Tibial artery (tissue), 4 donors: Measurements from ENCODE around the gene RETREG1.
"Not testable (repeated sequence)": the region's sequence is repeated elsewhere in the genome, so short reads cannot be mapped to it uniquely, and the experiment has no call there.

ENCODE experiments used
- DNase-seq, 2 donors: peaks; one replicate each; pipeline ENCODE4 v3.0.0-alpha.2; 2019
- H3K27ac ChIP-seq, 2 donors: fragments of 200-600 bp; sonication (generic) in 1 of 2; 1 replicate in 1 of 2; 2 replicates in 1 of 2; pipeline ENCODE4 v1.5.1; 2018 to 2019; ENCODE audit warnings: mild to moderate bottlenecking in 1 of 2
- H3K27me3 ChIP-seq, 2 donors: fragments of 200-600 bp; sonication (generic) in 1 of 2; one replicate each; pipeline versions ENCODE4 v1.5.1 to v1.6.0; 2016 to 2019
- H3K36me3 ChIP-seq, 3 donors: fragments of 200-600 bp; sonication (generic) in 2 of 3; one replicate each; pipeline ENCODE4 v1.5.1; 2016 to 2019; ENCODE audit warnings: mild to moderate bottlenecking in 2 of 3
- H3K4me1 ChIP-seq, 4 donors: fragments of 200-600 bp; sonication (generic) in 2 of 4; 1 replicate in 3 of 4; 2 replicates in 1 of 4; pipeline ENCODE4 v1.5.1; 2016 to 2019
- H3K4me3 ChIP-seq, 2 donors: fragments of 200-600 bp; sonication (generic) in 1 of 2; 1 replicate in 1 of 2; 2 replicates in 1 of 2; pipeline ENCODE4 v1.5.1; 2018 to 2019; ENCODE audit warnings: mild to moderate bottlenecking in 2 of 2
- H3K9me3 ChIP-seq, 3 donors: fragments of 200-600 bp; sonication (generic) in 1 of 3; one replicate each; pipeline ENCODE4 v1.5.1; 2016 to 2019
- CTCF ChIP-seq, 2 experiments: fragments of 200-600 bp in 1 of 2; fragments of 450-650 bp in 1 of 2; IDR thresholded peaks; one replicate each; pipeline ENCODE4 v1.5.1; 2017 to 2019; ENCODE audit warnings: antibody characterized with exemption in 2 of 2, mild to moderate bottlenecking in 1 of 2, moderate library complexity in 1 of 2
- intact Hi-C: fragments of 100-400 bp; cut with DNase I; formaldehyde crosslinking; loops from one replicate; pipeline ENCODE4 v1.15.0; 2023; ENCODE audit warnings: low total_unique reads

Gene RETREG1

GRCh38 chr5:16612007-16612406 is 4.8 kb downstream of the RETREG1 start:
- no peak overlapping the region for H3K27ac ChIP-seq
- H3K4me1 ChIP-seq = peaks cover 4 to 14% (median 8%) of the 10 kb centered on the region in 4 donors
- no peak for TF ChIP-seq CTCF (IDR thresholded peaks at IDR 0.05)

GRCh38 chr5:16610896-16611295 is 5.9 kb downstream of the RETREG1 start:
- H3K9me3 ChIP-seq, H3K4me1 ChIP-seq, intact Hi-C loops, H3K4me3 ChIP-seq, H3K27me3 ChIP-seq, DNase-seq, H3K36me3 ChIP-seq, H3K27ac ChIP-seq: not testable (repeated sequence)

More at GRCh38 chr5:16612007-16612406, 4.8 kb downstream of the RETREG1 start:
- Histone ChIP-seq H3K9me3 (no peaks in the 10 kb centered on the region), H3K36me3 (no peaks in the 10 kb centered on the region), H3K4me3 (no peak overlapping the region), H3K27me3 (peaks cover 0 to 2% of the 10 kb centered on the region in 2 donors)
- DNase-seq = no peak
- intact Hi-C loops = no loop called here

- Histone ChIP-seq H3K4me3 (no peak overlapping the region), H3K27me3 (peaks cover 0 to under 1% of the 10 kb centered on the region in 2 donors), H3K27ac (no peak overlapping the region), H3K36me3 (no peaks in the 10 kb centered on the region), H3K4me1 (no peaks in the 10 kb centered on the region), H3K9me3 (no peaks in the 10 kb centered on the region)
- intact Hi-C loops = no loop called here
- no peak for DNase-seq
- TF ChIP-seq CTCF (IDR thresholded peaks at IDR 0.05) = no peak
Observed at GRCh38 chr5:16609412-16609811, 7.4 kb downstream of the RETREG1 start.

- no peak for TF ChIP-seq CTCF (IDR thresholded peaks at IDR 0.05)
- no peak for DNase-seq
- intact Hi-C loops = no loop called here
Observed at GRCh38 chr5:16606628-16607027, 10.2 kb downstream of the RETREG1 start.

GRCh38 chr5:16603701-16604100 is 13.1 kb downstream of the RETREG1 start:
- Histone ChIP-seq H3K4me3 (no peak overlapping the region), H3K27ac (no peak overlapping the region), H3K36me3 (no peaks in the 10 kb centered on the region), H3K4me1 (no peaks in the 10 kb centered on the region), H3K27me3 (no peaks in the 10 kb centered on the region), H3K9me3 (no peaks in the 10 kb centered on the region)
- intact Hi-C loops = no loop called here
- no peak for DNase-seq
- no peak for TF ChIP-seq CTCF (IDR thresholded peaks at IDR 0.05)

More at GRCh38 chr5:16606628-16607027, 10.2 kb downstream of the RETREG1 start:
- Histone ChIP-seq H3K9me3 (no peaks in the 10 kb centered on the region), H3K27ac (no peak overlapping the region), H3K4me3 (no peak overlapping the region), H3K27me3 (no peaks in the 10 kb centered on the region), H3K36me3 (no peaks in the 10 kb centered on the region), H3K4me1 (no peaks in the 10 kb centered on the region)

- no peak for TF ChIP-seq CTCF (IDR thresholded peaks at IDR 0.05)
- no peak overlapping the region for H3K27ac ChIP-seq
- no peaks in the 10 kb centered on the region for H3K9me3 ChIP-seq
- DNase-seq = no peak
- no peak overlapping the region for H3K4me3 ChIP-seq
- no peaks in the 10 kb centered on the region for H3K4me1 ChIP-seq
- H3K27me3 ChIP-seq = no peaks in the 10 kb centered on the region
- no peaks in the 10 kb centered on the region for H3K36me3 ChIP-seq
- intact Hi-C loops = no loop called here
Observed at GRCh38 chr5:16603295-16603694, 13.5 kb downstream of the RETREG1 start.
